GM23338 (cell line): Measurements from ENCODE around the gene KIF20B. TPM values are rescaled to one million over a fixed set of nuclear protein-coding genes. Genes with fewer than 3 reads are reported as not detected.

ENCODE experiments used
- ATAC-seq: fragments of 200-7000 bp; cut with Tn5 transposase; 3 replicates; pipeline ENCODE4 v1.9.1; 2020
- DNase-seq: peaks from one replicate; pipeline ENCODE4 v3.0.0-alpha.2; 2015; ENCODE audit warnings: low spot score
- H2AFZ ChIP-seq: fragments of 200-600 bp; sonication (generic); 2 replicates; pipeline ENCODE4 v1.8.0; 2016; ENCODE audit warnings: antibody characterized with exemption, mild to moderate bottlenecking, moderate library complexity
- H3F3A ChIP-seq: fragments of 200-600 bp; sonication (generic); replicated peaks from 2 replicates; pipeline ENCODE4 v1.8.0; 2017; ENCODE audit warnings: antibody characterized with exemption, mixed run types, low read depth
- H3K27ac ChIP-seq: fragments of 200-600 bp; sonication (generic); 2 replicates; pipeline ENCODE4 v1.6.1; 2016; ENCODE audit warnings: low read depth
- H3K27me3 ChIP-seq: fragments of 200-600 bp; sonication (generic); 2 replicates; pipeline ENCODE4 v1.8.0; 2016; ENCODE audit warnings: mild to moderate bottlenecking, mixed run types, moderate library complexity; ENCODE audit not compliant: insufficient read depth
- H3K36me3 ChIP-seq: fragments of 200-600 bp; sonication (generic); 2 replicates; pipeline ENCODE4 v1.8.0; 2016; ENCODE audit warnings: mild to moderate bottlenecking; ENCODE audit not compliant: insufficient read depth
- H3K4me1 ChIP-seq: fragments of 200-600 bp; sonication (generic); 2 replicates; pipeline ENCODE4 v1.8.0; 2016; ENCODE audit warnings: mild to moderate bottlenecking, moderate library complexity; ENCODE audit not compliant: insufficient read depth
- H3K4me2 ChIP-seq: fragments of 200-600 bp; sonication (generic); 2 replicates; pipeline ENCODE4 v1.7.1; 2017; ENCODE audit warnings: mixed run types
- H3K4me3 ChIP-seq: fragments of 200-600 bp; sonication (generic); 2 replicates; pipeline ENCODE4 v1.6.1; 2016; ENCODE audit warnings: mixed run types
- H3K79me2 ChIP-seq: fragments of 200-600 bp; sonication (generic); replicated peaks from 2 replicates; pipeline ENCODE4 v1.8.0; 2017; ENCODE audit warnings: mild to moderate bottlenecking; ENCODE audit not compliant: insufficient read depth
- H3K9me2 ChIP-seq: fragments of 200-600 bp; sonication (generic); 2 replicates; pipeline ENCODE4 v1.8.0; 2017; ENCODE audit not compliant: insufficient read depth
- H4K20me1 ChIP-seq: fragments of 200-600 bp; sonication (generic); replicated peaks from 2 replicates; pipeline ENCODE4 v1.8.0; 2017; ENCODE audit warnings: mild to moderate bottlenecking; ENCODE audit not compliant: insufficient read depth
- H3K27ac Mint-ChIP-seq: 2 replicates; pipeline ENCODE4 v1.8.0; 2020; ENCODE audit warnings: inconsistent platforms, mild to moderate bottlenecking, moderate library complexity, mixed read lengths
- H3K27me3 Mint-ChIP-seq: 3 replicates; pipeline ENCODE4 v1.8.0; 2022; ENCODE audit warnings: low read depth, mild to moderate bottlenecking, moderate library complexity, mixed read lengths, inconsistent platforms; ENCODE audit not compliant: insufficient read depth, poor library complexity
- H3K36me3 Mint-ChIP-seq: 3 replicates; pipeline ENCODE4 v1.8.0; 2021; ENCODE audit warnings: low read depth, mild to moderate bottlenecking, inconsistent platforms, moderate library complexity, mixed read lengths
- H3K4me1 Mint-ChIP-seq: 3 replicates; pipeline ENCODE4 v1.8.0; 2020; ENCODE audit warnings: mild to moderate bottlenecking, inconsistent platforms, mixed read lengths
- H3K4me3 Mint-ChIP-seq: 3 replicates; pipeline ENCODE4 v1.8.0; 2021; ENCODE audit warnings: moderate library complexity, mild to moderate bottlenecking, inconsistent platforms, mixed read lengths
- H3K9me3 Mint-ChIP-seq: 3 replicates; pipeline ENCODE4 v1.8.0; 2020; ENCODE audit warnings: moderate library complexity, mild to moderate bottlenecking, inconsistent platforms, mixed read lengths
- CREB1 ChIP-seq: fragments of 250-450 bp; sonication (Bioruptor Pico); IDR thresholded peaks from 2 replicates; pipeline ENCODE4 v1.5.0; 2020; ENCODE audit warnings: low read depth, mild to moderate bottlenecking, moderate library complexity
- CTCF ChIP-seq, 2 experiments: fragments of 200-600 bp in 1 of 2; sonication (generic) in 1 of 2; conservative IDR thresholded peaks; 2 replicates each; pipeline versions ENCODE4 v1.5.1 to v1.6.1; 2016 to 2017; ENCODE audit warnings: antibody characterized with exemption in 2 of 2, low read depth in 2 of 2, mild to moderate bottlenecking in 2 of 2, moderate library complexity in 1 of 2
- EZH2 ChIP-seq: fragments of 200-600 bp; sonication (generic); IDR thresholded peaks from one replicate; pipeline ENCODE4 v1.8.0; 2017; ENCODE audit warnings: antibody characterized with exemption, mild to moderate bottlenecking, low read depth; ENCODE audit not compliant: unreplicated experiment
- EZH2phosphoT487 ChIP-seq: fragments of 200-600 bp; sonication (generic); IDR thresholded peaks from one replicate; pipeline ENCODE4 v1.8.1; 2018; ENCODE audit warnings: antibody characterized with exemption; ENCODE audit not compliant: unreplicated experiment
- NANOG ChIP-seq: IDR thresholded peaks from 2 replicates; pipeline ENCODE4 v1.6.1; 2016; ENCODE audit warnings: antibody characterized with exemption, borderline replicate concordance
- REST ChIP-seq: IDR thresholded peaks from one replicate; pipeline ENCODE4 v1.6.1; 2018; ENCODE audit warnings: antibody characterized with exemption; ENCODE audit not compliant: unreplicated experiment
- polyA plus RNA-seq: library from polyadenylated mRNA; unstranded; fragments of >200 nt; fragmentation: Nextera tagmentation; extraction: Ambion mirVana; gene quantifications from 2 replicates; pipeline ENCODE4 v1.2.1, GENCODE V29; 2016
- total RNA-seq: library from RNA; depleted of rRNA; stranded (reverse); fragments of >200 nt; shearing (Covaris generic); gene quantifications from 2 replicates; pipeline ENCODE4 v1.2.3, GENCODE V29; 2014

KIF20B gene
- total and polyA plus RNA-seq, 2 experiments from 2014 or later: 42.7 to 111 TPM

DNA sequence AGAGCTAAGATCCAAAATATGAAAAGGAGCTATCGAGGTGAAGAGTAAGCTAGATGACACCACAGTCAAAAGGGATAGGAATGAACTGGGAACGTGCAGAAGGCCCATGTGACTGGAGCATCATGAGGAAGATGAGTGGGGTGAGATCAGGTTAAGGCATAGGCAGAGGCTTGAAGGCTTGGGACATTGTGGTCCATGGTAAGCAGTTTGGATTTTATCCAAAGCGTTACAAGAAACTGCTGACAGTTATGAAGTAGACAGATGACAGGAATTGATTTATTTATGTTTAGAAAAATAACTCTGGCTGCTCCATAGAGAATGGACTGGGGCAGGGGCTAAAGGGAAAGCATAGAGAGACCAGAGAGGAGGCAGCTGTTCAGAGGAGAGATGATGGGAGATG lies 38.2 kb upstream of the KIF20B start (continued):
- TF ChIP-seq REST: no peak
- TF ChIP-seq NANOG: no peak
- no peak for TF ChIP-seq EZH2
- no peak for TF ChIP-seq CREB1 (CRISPR knock-in tag)
- TF ChIP-seq CTCF (conservative IDR thresholded peaks at IDR 0.05; ENCODE audit: low read depth in 2 of 2): no peak

- ATAC-seq (no peak), DNase-seq (no peak)
- H3K36me3 ChIP-seq: no peaks in the 10 kb centered on the region
- H3K27ac ChIP-seq: no peak overlapping the region
- no peaks in the 10 kb centered on the region for H3K4me1 ChIP-seq
- no peaks in the 10 kb centered on the region for H4K20me1 ChIP-seq
- H3K27ac Mint-ChIP-seq: no peak overlapping the region
- H3F3A ChIP-seq: no peaks in the 10 kb centered on the region
- H3K4me3 ChIP-seq: no peak overlapping the region
- H3K9me2 ChIP-seq: no peaks in the 10 kb centered on the region
- H3K9me3 Mint-ChIP-seq: no peaks in the 10 kb centered on the region
- H3K4me1 Mint-ChIP-seq: no peaks in the 10 kb centered on the region
- H2AFZ ChIP-seq: no peak overlapping the region
- peak in 1 of 2 experiments; percentile 18; a peak in 1 of 4 replicates for TF ChIP-seq CTCF (conservative IDR thresholded peaks at IDR 0.05; ENCODE audit: low read depth in 2 of 2)
- TF ChIP-seq REST: no peak
- TF ChIP-seq EZH2phosphoT487: no peak
- no peak overlapping the region for H3K4me2 ChIP-seq
- no peak overlapping the region for H3K4me3 Mint-ChIP-seq
- H3K27me3 ChIP-seq: no peaks in the 10 kb centered on the region
- H3K36me3 Mint-ChIP-seq: no peaks in the 10 kb centered on the region
- H3K27me3 Mint-ChIP-seq: no peaks in the 10 kb centered on the region
- H3K79me2 ChIP-seq: no peaks in the 10 kb centered on the region
Measured at GRCh38 chr10:89664203-89664602, 37.2 kb upstream of the KIF20B start.
